NCI-H146 treated with DMSO at 0.1 percent for 48 hours (cell line): ENCODE data around the gene ZCCHC3.
A peak's percentile ranks its signal among the peaks of the same experiment; 100 is the strongest.

Source experiments
- DNase-seq: peaks from one replicate; lab custom pipeline; 2025; ENCODE audit not compliant: unreplicated experiment; lab: John Stamatoyannopoulos, UW

The ZCCHC3 gene

GRCh38 chr20:311609-312008 is 14.2 kb downstream of the ZCCHC3 start:
- DNase-seq: no peak

- no peak for DNase-seq
Measured at GRCh38 chr20:312067-312466, 14.7 kb downstream of the ZCCHC3 start.

GRCh38 chr20:312866-313265 is 15.5 kb downstream of the ZCCHC3 start:
- no peak for DNase-seq

- DNase-seq: no peak
Measured at GRCh38 chr20:313402-313801, 16.0 kb downstream of the ZCCHC3 start.

- no peak for DNase-seq
Measured at GRCh38 chr20:313948-314347, 16.6 kb downstream of the ZCCHC3 start.

GRCh38 chr20:316316-317068 is 19.1 kb downstream of the ZCCHC3 start:
- no peak for DNase-seq

- peak; percentile 88 for DNase-seq
Measured at GRCh38 chr20:324177-325044, 27.0 kb downstream of the ZCCHC3 start.

GRCh38 chr20:325045-325888 is 27.9 kb downstream of the ZCCHC3 start, which contains the start of gene SOX12:
SOX12 (plus strand) TSS chr20:325552; CDS start chr20:325925, 373 bp downstream.
- peak; percentile 95 for DNase-seq

GRCh38 chr20:325889-326644 is 28.7 kb downstream of the ZCCHC3 start:
- peak; percentile 60 for DNase-seq

GRCh38 chr20:326645-327185 is 29.3 kb downstream of the ZCCHC3 start:
- DNase-seq: no peak

- peak; percentile 68 for DNase-seq
Measured at GRCh38 chr20:327186-328026, 30.0 kb downstream of the ZCCHC3 start.

- DNase-seq: no peak
Measured at GRCh38 chr20:328027-328974, 30.9 kb downstream of the ZCCHC3 start.

- no peak for DNase-seq
Measured at GRCh38 chr20:328975-329695, 31.8 kb downstream of the ZCCHC3 start.

- DNase-seq: no peak
Measured at GRCh38 chr20:329851-330232, 32.5 kb downstream of the ZCCHC3 start.

- DNase-seq: peak; percentile 50
Measured at GRCh38 chr20:330233-331149, 33.1 kb downstream of the ZCCHC3 start.

GRCh38 chr20:334578-334977 is 37.2 kb downstream of the ZCCHC3 start:
- no peak for DNase-seq
